ENCODE results near the gene FRK.

DNA sequence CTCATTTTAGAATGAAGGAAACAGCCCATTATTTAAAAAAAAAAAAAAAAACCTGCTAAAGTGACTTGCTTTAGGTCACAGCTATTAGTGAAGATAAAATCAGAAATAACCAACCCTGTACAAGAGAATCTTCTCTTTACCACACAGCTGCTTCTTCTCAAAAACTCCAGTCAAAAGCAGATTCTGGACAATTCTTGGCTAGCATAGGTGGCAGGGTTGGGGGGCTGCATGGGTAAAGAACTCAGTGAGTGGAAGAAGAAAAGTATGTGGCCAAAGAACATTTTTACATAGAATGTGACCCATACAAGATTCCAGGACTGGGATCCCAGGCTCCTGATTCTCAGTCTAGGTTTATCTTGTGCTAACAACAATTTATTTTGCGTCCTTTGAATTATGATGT is 9.4 kb upstream of the FRK start:
- TF ChIP-seq EZH2 (IDR thresholded peaks at IDR 0.05): no peak
- TF ChIP-seq, protein P1, sequence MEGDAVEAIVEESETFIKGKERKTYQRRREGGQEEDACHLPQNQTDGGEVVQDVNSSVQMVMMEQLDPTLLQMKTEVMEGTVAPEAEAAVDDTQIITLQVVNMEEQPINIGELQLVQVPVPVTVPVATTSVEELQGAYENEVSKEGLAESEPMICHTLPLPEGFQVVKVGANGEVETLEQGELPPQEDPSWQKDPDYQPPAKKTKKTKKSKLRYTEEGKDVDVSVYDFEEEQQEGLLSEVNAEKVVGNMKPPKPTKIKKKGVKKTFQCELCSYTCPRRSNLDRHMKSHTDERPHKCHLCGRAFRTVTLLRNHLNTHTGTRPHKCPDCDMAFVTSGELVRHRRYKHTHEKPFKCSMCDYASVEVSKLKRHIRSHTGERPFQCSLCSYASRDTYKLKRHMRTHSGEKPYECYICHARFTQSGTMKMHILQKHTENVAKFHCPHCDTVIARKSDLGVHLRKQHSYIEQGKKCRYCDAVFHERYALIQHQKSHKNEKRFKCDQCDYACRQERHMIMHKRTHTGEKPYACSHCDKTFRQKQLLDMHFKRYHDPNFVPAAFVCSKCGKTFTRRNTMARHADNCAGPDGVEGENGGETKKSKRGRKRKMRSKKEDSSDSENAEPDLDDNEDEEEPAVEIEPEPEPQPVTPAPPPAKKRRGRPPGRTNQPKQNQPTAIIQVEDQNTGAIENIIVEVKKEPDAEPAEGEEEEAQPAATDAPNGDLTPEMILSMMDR (IDR thresholded peaks at IDR 0.05): no peak
- TF ChIP-seq EZH2phosphoT487 (IDR thresholded peaks at IDR 0.05): no peak

All from neural progenitor cell (in vitro differentiated cells).